ENCODE results near the gene TRIM28.
"Not testable (repeated sequence)": the region's sequence is repeated elsewhere in the genome, so short reads cannot be mapped to it uniquely, and the experiment has no call there.

The TRIM28 gene

GRCh38 chr19:58543826-58544590 is at the start of gene TRIM28:
TSS of gene TRIM28 (plus strand) at chr19:58544064. CDS start at chr19:58544758, 694 bp downstream.
- DNase-seq (ENCODE audit: low read depth): peak; percentile 99

- no peak for DNase-seq (ENCODE audit: low read depth)
These were observed 46.2 kb upstream of the TRIM28 start for GRCh38 chr19:58497634-58498170.

GRCh38 chr19:58498316-58499020 is 45.4 kb upstream of the TRIM28 start:
- no peak for DNase-seq (ENCODE audit: low read depth)

GRCh38 chr19:58499021-58499927 is 44.6 kb upstream of the TRIM28 start:
- DNase-seq (ENCODE audit: low read depth): peak; percentile 99

- no peak for DNase-seq (ENCODE audit: low read depth)
These were observed 43.6 kb upstream of the TRIM28 start for GRCh38 chr19:58500242-58500641.

- DNase-seq (ENCODE audit: low read depth): not testable (repeated sequence)
These were observed 36.2 kb upstream of the TRIM28 start for GRCh38 chr19:58507602-58508223.

GRCh38 chr19:58509731-58510083 is 34.2 kb upstream of the TRIM28 start:
- DNase-seq (ENCODE audit: low read depth): no peak

GRCh38 chr19:58510084-58510862 is 33.6 kb upstream of the TRIM28 start:
- DNase-seq (ENCODE audit: low read depth): no peak

- no peak for DNase-seq (ENCODE audit: low read depth)
These were observed 32.3 kb upstream of the TRIM28 start, which contains the start of gene SLC27A5 for GRCh38 chr19:58511353-58512208. TSS of gene SLC27A5 (minus strand) at chr19:58511992. CDS start at chr19:58511955, 37 bp downstream.

- DNase-seq (ENCODE audit: low read depth): no peak
These were observed 30.6 kb upstream of the TRIM28 start for GRCh38 chr19:58513213-58513693.

GRCh38 chr19:58513694-58514563 is 29.9 kb upstream of the TRIM28 start:
- DNase-seq (ENCODE audit: low read depth): peak; percentile 91

GRCh38 chr19:58514564-58515022 is 29.3 kb upstream of the TRIM28 start:
- DNase-seq (ENCODE audit: low read depth): no peak

GRCh38 chr19:58515259-58515658 is 28.6 kb upstream of the TRIM28 start:
- DNase-seq (ENCODE audit: low read depth): no peak

- DNase-seq (ENCODE audit: low read depth): no peak
These were observed 27.5 kb upstream of the TRIM28 start for GRCh38 chr19:58516246-58516836.

- no peak for DNase-seq (ENCODE audit: low read depth)
These were observed 26.7 kb upstream of the TRIM28 start for GRCh38 chr19:58516964-58517833.

- DNase-seq (ENCODE audit: low read depth): no peak
These were observed 25.4 kb upstream of the TRIM28 start for GRCh38 chr19:58518256-58519086.
